ENCODE data around the gene SFMBT1.

Gene SFMBT1

DNA sequence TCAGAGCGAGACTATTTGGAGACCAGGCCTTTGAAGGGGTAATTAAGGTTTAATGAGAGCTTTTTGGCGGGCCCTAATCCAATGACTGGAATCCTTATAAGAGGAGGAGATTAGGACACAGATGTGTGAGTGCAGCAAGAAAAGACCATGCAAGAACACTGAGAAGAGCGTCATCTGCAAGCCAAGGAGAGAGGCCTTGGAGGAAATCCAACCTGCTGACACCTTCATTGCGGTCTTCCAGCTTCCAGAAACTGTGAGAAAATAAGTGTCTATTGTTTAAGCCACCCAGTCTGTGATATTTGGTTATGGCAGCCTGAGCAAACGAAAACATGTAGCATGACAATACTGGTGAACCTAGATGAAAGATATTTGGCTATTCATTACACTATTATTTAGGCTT, 188.0 kb downstream of the SFMBT1 start:
- no peak overlapping the region for H3K4me3 ChIP-seq (ENCODE audit: control insufficient read depth, low read depth, low read length)
- TF ChIP-seq, protein P1, sequence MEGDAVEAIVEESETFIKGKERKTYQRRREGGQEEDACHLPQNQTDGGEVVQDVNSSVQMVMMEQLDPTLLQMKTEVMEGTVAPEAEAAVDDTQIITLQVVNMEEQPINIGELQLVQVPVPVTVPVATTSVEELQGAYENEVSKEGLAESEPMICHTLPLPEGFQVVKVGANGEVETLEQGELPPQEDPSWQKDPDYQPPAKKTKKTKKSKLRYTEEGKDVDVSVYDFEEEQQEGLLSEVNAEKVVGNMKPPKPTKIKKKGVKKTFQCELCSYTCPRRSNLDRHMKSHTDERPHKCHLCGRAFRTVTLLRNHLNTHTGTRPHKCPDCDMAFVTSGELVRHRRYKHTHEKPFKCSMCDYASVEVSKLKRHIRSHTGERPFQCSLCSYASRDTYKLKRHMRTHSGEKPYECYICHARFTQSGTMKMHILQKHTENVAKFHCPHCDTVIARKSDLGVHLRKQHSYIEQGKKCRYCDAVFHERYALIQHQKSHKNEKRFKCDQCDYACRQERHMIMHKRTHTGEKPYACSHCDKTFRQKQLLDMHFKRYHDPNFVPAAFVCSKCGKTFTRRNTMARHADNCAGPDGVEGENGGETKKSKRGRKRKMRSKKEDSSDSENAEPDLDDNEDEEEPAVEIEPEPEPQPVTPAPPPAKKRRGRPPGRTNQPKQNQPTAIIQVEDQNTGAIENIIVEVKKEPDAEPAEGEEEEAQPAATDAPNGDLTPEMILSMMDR (conservative IDR thresholded peaks at IDR 0.05; ENCODE audit: control insufficient read depth, insufficient read depth, low read depth, low read length): no peak
- no peak for DNase-seq (ENCODE audit: low read depth)

DNA sequence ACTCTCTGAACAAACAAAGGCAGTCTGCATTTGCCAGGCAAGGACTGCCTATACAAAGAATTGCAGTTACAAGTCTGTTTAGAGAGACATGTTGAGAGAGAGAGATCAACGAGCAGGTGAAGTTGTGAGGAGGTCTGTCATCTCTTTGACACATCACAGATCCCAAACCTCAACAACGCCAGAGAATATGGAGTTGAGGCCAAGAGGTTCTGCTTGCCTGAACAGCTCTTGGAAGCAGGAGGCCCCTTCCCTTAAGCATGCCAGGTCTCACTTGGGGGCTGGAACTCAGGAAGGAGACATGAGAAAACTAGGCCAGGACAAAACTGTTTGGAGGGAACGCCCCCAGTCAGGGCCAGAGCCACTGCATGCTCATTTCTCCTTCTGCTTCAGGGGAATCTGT, 188.7 kb downstream of the SFMBT1 start:
- TF ChIP-seq, protein P1 (conservative IDR thresholded peaks at IDR 0.05; ENCODE audit: control insufficient read depth, insufficient read depth, low read depth, low read length): no peak
- H3K4me3 ChIP-seq (ENCODE audit: control insufficient read depth, low read depth, low read length): no peak overlapping the region
- no peak for DNase-seq (ENCODE audit: low read depth)

- DNase-seq (ENCODE audit: low read depth): no peak
- TF ChIP-seq, protein P1 (conservative IDR thresholded peaks at IDR 0.05; ENCODE audit: control insufficient read depth, insufficient read depth, low read depth, low read length): no peak
- H3K4me3 ChIP-seq (ENCODE audit: control insufficient read depth, low read depth, low read length): no peak overlapping the region
Observed at GRCh38 chr3:52856666-52857065, 189.2 kb downstream of the SFMBT1 start.

DNA sequence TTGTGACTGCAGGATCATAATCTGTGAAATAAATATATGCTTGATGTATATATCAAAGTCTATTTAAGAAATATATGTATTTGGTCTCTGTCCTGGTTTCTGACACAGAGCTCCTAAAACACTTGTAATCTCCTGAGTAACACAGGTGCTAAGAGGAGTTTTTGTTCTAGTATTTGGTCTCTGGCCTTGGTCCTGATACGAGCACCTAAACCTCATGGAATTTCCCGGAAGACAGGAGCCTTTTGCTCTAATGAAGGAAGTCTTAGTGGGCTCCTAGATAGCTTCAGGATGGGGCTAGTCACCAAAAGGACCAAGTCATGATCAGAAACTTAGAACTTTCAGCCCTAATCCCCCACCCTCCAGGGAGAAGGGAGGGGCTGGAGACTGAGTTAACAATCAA, 191.9 kb downstream of the SFMBT1 start:
- H3K4me3 ChIP-seq (ENCODE audit: control insufficient read depth, low read depth, low read length): no peak overlapping the region
- TF ChIP-seq, protein P1 (conservative IDR thresholded peaks at IDR 0.05; ENCODE audit: control insufficient read depth, insufficient read depth, low read depth, low read length): no peak
- no peak for DNase-seq (ENCODE audit: low read depth)
